Astrocyte of the cerebellum (primary cell): ENCODE measurements around the gene BCL2A1.

Source experiments
- DNase-seq: peaks from one replicate; pipeline ENCODE4 v3.0.0-alpha.2; 2011; ENCODE audit warnings: low read depth
- H3K4me3 ChIP-seq: 2 replicates; pipeline ENCODE4 v1.5.1; 2011; ENCODE audit warnings: mild to moderate bottlenecking, low read depth, low read length, moderate library complexity
- in situ Hi-C: cut with HindIII; loops from 2 replicates; pipeline ENCODE4 v1.10.0; 2017; ENCODE audit warnings: low sequenced_read_pairs
- TF ChIP-seq, protein P1 (sequence below): IDR thresholded peaks from 2 replicates; pipeline ENCODE4 v1.5.1; 2012; ENCODE audit warnings: low read length, low read depth, moderate library complexity, mild to moderate bottlenecking; ENCODE audit errors: missing control alignments

Gene BCL2A1

DNA sequence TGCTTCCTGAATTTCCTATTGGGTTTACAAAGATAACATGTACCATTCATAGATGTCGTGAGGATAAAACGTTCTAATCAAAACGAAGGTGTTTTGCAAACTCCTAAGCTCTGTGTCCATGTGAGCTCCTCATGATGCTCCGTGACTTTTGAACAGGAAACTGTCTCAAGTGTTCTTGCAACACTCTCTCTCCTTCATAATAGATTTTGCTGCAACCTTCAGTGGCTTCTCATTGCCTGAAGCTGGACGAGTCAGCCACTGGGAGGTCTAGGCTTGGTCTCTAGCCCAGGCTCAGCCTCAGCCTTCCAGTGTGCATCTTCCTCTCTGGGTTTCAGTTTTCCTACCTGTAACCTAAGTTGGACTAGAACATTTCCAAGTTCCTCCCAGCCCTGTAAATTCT lies 18.7 kb upstream of the BCL2A1 start:
- DNase-seq: no peak
- in situ Hi-C loops: no loop called here
- TF ChIP-seq, protein P1, sequence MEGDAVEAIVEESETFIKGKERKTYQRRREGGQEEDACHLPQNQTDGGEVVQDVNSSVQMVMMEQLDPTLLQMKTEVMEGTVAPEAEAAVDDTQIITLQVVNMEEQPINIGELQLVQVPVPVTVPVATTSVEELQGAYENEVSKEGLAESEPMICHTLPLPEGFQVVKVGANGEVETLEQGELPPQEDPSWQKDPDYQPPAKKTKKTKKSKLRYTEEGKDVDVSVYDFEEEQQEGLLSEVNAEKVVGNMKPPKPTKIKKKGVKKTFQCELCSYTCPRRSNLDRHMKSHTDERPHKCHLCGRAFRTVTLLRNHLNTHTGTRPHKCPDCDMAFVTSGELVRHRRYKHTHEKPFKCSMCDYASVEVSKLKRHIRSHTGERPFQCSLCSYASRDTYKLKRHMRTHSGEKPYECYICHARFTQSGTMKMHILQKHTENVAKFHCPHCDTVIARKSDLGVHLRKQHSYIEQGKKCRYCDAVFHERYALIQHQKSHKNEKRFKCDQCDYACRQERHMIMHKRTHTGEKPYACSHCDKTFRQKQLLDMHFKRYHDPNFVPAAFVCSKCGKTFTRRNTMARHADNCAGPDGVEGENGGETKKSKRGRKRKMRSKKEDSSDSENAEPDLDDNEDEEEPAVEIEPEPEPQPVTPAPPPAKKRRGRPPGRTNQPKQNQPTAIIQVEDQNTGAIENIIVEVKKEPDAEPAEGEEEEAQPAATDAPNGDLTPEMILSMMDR: no peak
- H3K4me3 ChIP-seq: no peak overlapping the region

DNA sequence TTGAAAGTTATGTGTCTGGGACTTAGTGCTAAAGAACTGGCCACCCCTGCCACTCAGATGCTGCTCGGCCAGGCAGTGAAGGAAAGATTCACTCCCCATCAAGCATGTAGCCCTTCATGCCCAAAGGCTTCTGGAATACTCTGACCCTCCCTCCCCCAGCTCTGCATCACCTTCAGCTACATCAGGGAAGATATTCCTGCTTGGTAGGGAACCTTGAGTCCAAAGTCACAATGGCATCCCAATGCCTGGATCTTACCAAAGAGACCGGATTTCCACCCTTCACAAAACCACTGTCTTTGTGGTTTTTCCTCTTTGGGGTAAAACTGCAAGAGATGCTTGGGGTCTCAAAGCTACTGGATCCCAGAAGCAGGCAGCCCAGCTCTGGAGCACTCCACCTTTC lies 18.2 kb upstream of the BCL2A1 start:
- DNase-seq: no peak
- in situ Hi-C loops: no loop called here
- TF ChIP-seq, protein P1: no peak
- no peak overlapping the region for H3K4me3 ChIP-seq

DNA sequence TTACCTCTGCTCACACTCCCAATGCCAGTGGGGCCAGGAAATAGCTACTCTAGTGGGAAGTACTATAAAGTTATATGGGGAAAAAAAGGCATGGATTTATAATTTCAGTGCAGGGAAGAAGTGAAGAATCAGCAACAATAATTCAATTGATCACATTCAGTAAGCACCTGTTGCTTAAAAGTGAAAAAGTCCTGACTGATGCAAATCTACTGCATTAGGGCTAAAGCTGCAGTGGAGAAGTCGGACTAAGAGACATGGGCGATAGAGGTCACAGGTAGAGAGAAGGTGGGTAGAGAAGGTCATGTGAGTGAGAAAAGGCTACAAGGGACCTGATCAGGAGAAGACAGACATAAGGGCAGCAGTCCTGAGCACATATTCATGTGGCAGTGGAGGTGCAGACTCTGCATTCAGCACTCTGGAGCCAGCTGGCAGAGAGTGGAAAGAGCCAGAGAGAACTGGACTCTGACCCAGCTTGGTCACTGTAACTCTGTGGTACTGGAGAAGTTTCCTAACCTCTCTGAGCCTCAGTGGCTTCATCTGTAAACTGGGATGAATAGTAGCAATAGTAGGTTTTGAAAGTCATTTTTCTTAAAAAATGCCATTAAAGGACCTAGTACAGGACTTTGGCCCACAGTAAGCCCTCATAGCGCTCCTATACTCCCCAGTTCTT lies 17.6 kb upstream of the BCL2A1 start:
- DNase-seq: no peak
- in situ Hi-C loops: no loop called here
- TF ChIP-seq, protein P1: no peak
- H3K4me3 ChIP-seq: no peak overlapping the region

DNA sequence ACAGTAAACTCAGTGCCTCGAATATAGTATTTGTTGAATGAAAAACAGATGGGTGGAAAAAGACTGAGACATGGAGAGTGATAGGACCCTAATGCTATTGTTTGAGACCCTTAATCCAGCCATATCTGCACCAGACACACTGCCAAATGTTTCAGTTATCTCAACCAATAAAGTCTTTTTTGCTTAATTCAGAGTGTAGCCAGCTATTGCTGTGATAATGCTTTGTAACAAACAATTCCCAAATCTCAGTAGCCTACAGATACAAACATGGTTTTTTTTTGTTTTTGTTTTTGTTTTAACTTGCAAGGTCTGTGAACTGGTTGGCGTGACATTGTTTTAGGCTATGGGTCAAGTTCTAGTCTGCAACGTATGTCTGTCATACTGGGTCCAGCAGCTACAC lies 17.0 kb upstream of the BCL2A1 start:
- no peak overlapping the region for H3K4me3 ChIP-seq
- DNase-seq: no peak
- TF ChIP-seq, protein P1: no peak
- in situ Hi-C loops: no loop called here

DNA sequence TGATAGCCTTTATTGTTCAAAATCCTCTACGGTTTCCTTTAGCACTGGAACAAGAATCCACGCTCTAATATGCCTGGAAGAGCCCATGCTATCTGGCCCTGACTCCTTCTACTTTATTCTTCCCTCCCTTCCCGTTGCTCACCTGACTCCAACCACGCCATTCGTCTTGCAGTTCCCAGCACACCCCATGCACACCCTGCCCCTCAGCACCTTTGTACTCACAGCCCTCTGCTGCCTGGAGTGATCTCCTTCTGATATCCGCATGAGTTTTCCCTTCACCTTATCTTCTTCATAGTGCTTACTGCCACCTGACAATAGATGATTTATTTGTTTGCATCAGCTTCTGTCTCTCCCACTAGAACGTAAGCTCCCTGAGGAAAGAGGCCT lies 16.6 kb upstream of the BCL2A1 start:
- H3K4me3 ChIP-seq: no peak overlapping the region
- in situ Hi-C loops: no loop called here
- no peak for DNase-seq
- TF ChIP-seq, protein P1: no peak

DNA sequence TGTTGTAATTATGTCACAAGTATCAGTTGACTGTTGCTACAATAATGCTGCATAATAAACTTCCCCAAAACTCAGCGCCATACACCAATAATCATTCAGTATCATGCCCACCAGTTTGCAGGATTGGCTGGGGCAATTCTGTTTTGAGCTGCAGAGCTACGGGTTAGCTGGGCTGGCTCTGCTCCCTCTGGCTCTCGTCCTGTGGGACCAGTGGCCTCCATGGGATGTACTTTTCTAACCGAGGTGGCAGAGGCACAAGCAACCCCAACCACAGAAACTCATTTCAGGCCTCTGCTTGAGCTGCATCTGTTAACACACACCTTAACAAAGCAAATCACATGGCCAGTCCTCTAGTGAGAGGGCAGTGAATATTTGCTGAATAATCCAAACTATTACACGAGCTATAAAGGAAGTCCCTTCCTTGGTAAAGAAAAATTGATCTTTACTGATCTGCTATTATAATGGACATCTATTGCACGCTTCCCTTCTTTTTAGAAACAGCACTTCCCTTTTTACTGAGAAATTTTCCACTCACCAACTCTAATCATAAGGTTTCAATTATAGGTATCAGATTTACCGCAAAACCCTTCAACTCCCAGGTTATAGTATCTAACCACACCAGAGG lies 10.9 kb upstream of the BCL2A1 start:
- DNase-seq: no peak
- in situ Hi-C loops: no loop called here
- TF ChIP-seq, protein P1: no peak
- H3K4me3 ChIP-seq: no peak overlapping the region
